ENCODE measurements around the gene SLC19A1. TPM values are rescaled to one million over a fixed set of nuclear protein-coding genes. Genes with fewer than 3 reads are reported as not detected.

The SLC19A1 gene
- total and polyA plus RNA-seq, 2 donors (not counting 1 experiment from before 2014, with no cell fraction given) = 1.7 to 2.1 TPM

DNA sequence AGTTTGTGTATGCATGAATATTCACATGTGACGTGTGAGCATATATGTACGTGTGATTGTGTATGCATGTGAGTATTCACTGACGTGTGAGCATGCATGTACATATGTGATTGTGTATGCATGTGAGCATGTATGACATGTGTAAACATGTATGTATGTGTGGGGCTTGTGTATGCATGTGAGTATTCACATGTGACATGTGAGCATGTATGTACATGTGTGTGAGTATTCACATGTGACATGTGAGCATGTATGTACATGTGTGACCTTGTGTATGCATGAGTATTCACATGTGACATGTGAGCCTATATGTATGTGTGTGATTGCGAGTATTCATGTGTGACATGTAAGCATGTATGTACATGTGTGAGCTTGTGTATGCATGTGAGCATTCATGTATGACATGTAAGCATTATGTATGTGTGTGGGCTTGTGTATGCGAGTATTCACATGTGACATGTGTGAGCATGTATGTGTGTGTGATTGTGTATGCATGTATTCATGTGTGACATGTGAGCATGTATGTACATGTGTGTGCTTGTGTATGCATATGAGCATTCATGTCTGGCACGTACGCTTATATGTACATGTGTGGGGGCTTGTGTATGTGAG is 89.4 kb downstream of the SLC19A1 start:
- H4K20me1 ChIP-seq (ENCODE audit: control insufficient read depth, extremely low read depth, insufficient read depth, low read length) = no peaks in the 10 kb centered on the region
- H3K9ac ChIP-seq (ENCODE audit: insufficient read depth, low read length) = no peak overlapping the region
- no peak overlapping the region for H3K27ac ChIP-seq (ENCODE audit: insufficient read depth, low read length)
- H3K36me3 ChIP-seq (ENCODE audit: control insufficient read depth, insufficient read depth, low read length) = no peaks in the 10 kb centered on the region
- H3K9me3 ChIP-seq (ENCODE audit: control insufficient read depth, insufficient read depth, low read depth, low read length) = no peaks in the 10 kb centered on the region
- H2AFZ ChIP-seq (ENCODE audit: low read length) = no peak overlapping the region
- H3K79me2 ChIP-seq (ENCODE audit: control insufficient read depth, insufficient read depth, low read length) = no peaks in the 10 kb centered on the region
- no peak for TF ChIP-seq EZH2 (IDR thresholded peaks at IDR 0.05; ENCODE audit: low read length, missing control alignments)
- TF ChIP-seq, protein P1, sequence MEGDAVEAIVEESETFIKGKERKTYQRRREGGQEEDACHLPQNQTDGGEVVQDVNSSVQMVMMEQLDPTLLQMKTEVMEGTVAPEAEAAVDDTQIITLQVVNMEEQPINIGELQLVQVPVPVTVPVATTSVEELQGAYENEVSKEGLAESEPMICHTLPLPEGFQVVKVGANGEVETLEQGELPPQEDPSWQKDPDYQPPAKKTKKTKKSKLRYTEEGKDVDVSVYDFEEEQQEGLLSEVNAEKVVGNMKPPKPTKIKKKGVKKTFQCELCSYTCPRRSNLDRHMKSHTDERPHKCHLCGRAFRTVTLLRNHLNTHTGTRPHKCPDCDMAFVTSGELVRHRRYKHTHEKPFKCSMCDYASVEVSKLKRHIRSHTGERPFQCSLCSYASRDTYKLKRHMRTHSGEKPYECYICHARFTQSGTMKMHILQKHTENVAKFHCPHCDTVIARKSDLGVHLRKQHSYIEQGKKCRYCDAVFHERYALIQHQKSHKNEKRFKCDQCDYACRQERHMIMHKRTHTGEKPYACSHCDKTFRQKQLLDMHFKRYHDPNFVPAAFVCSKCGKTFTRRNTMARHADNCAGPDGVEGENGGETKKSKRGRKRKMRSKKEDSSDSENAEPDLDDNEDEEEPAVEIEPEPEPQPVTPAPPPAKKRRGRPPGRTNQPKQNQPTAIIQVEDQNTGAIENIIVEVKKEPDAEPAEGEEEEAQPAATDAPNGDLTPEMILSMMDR (conservative IDR thresholded peaks at IDR 0.05 in 1 of 2, IDR thresholded peaks at IDR 0.05 in 1 of 2; ENCODE audit: low read depth in 1 of 2, low read length in 2 of 2) = no peak
- H3K4me3 ChIP-seq (replicated peaks in 1 of 4; ENCODE audit: control extremely low read depth in 1 of 4, insufficient read depth in 1 of 4, low read depth in 3 of 4, low read length in 4 of 4) = no peak overlapping the region
- no peak overlapping the region for H3K4me2 ChIP-seq (ENCODE audit: extremely low read depth, insufficient read depth, low read length)
- DNase-seq (ENCODE audit: low read depth in 2 of 2) = no peak
- peaks cover 27% of the 10 kb centered on the region for H3K4me1 ChIP-seq (ENCODE audit: control insufficient read depth, extremely low read depth, insufficient read depth, low read length)
- H3K27me3 ChIP-seq (ENCODE audit: control insufficient read depth, insufficient read depth, low read length) = no peaks in the 10 kb centered on the region

GRCh38 chr21:45451771-45452182 is 90.5 kb downstream of the SLC19A1 start:
- no peak for DNase-seq (ENCODE audit: low read depth in 2 of 2)
- no peak overlapping the region for H3K27ac ChIP-seq (ENCODE audit: insufficient read depth, low read length)
- H3K9me3 ChIP-seq (ENCODE audit: control insufficient read depth, insufficient read depth, low read depth, low read length) = no peaks in the 10 kb centered on the region
- H3K4me2 ChIP-seq (ENCODE audit: extremely low read depth, insufficient read depth, low read length) = no peak overlapping the region
- H3K27me3 ChIP-seq (ENCODE audit: control insufficient read depth, insufficient read depth, low read length) = no peaks in the 10 kb centered on the region
- H4K20me1 ChIP-seq (ENCODE audit: control insufficient read depth, extremely low read depth, insufficient read depth, low read length) = no peaks in the 10 kb centered on the region
- no peaks in the 10 kb centered on the region for H3K79me2 ChIP-seq (ENCODE audit: control insufficient read depth, insufficient read depth, low read length)
- H3K9ac ChIP-seq (ENCODE audit: insufficient read depth, low read length) = no peak overlapping the region
- H2AFZ ChIP-seq (ENCODE audit: low read length) = no peak overlapping the region
- H3K4me1 ChIP-seq (ENCODE audit: control insufficient read depth, extremely low read depth, insufficient read depth, low read length) = peaks cover 27% of the 10 kb centered on the region
- no peak for TF ChIP-seq EZH2 (IDR thresholded peaks at IDR 0.05; ENCODE audit: low read length, missing control alignments)
- TF ChIP-seq, protein P1 (conservative IDR thresholded peaks at IDR 0.05 in 1 of 2, IDR thresholded peaks at IDR 0.05 in 1 of 2; ENCODE audit: low read depth in 1 of 2, low read length in 2 of 2) = no peak
- no peak overlapping the region for H3K4me3 ChIP-seq (replicated peaks in 1 of 4; ENCODE audit: control extremely low read depth in 1 of 4, insufficient read depth in 1 of 4, low read depth in 3 of 4, low read length in 4 of 4)
- no peaks in the 10 kb centered on the region for H3K36me3 ChIP-seq (ENCODE audit: control insufficient read depth, insufficient read depth, low read length)

DNA sequence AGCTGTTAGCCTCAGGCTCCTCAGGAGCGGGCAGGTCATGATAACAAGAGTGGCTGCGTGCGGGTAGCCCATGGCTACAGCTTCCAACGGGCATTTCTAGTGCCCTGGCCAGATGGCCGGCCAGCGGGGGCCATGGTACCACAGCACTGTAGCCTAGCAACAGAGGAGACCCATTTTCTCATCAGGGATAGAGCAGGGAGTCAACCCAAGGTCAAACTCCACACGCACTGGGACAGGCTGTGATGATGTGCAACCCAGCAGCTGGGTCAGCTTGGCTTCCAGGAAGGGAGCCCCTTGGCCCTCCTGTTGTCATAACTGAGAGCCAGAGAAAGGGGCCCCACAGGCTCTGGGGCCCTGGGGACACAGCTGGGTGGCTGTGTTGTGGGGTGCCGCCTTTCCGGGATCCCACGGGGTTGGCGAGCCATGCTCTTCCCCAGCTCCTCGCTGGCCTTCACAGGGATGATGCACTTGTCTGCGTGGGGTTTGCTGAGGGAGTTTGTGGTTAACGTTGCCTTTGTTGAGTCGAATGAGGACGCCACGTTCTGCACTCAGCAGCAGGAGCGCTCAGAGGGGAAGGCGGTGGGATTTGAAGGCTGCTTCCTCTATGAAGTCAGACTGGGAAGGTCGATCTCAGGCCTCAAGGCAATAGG is 91.0 kb downstream of the SLC19A1 start:
- Histone ChIP-seq H3K9me3 (ENCODE audit: control insufficient read depth, insufficient read depth, low read depth, low read length) (no peaks in the 10 kb centered on the region), H3K9ac (ENCODE audit: insufficient read depth, low read length) (no peak overlapping the region), H4K20me1 (ENCODE audit: control insufficient read depth, extremely low read depth, insufficient read depth, low read length) (no peaks in the 10 kb centered on the region), H3K27me3 (ENCODE audit: control insufficient read depth, insufficient read depth, low read length) (no peaks in the 10 kb centered on the region), H3K27ac (ENCODE audit: insufficient read depth, low read length) (no peak overlapping the region), H3K4me1 (ENCODE audit: control insufficient read depth, extremely low read depth, insufficient read depth, low read length) (peaks cover 26% of the 10 kb centered on the region), H3K4me3 (replicated peaks in 1 of 4; ENCODE audit: control extremely low read depth in 1 of 4, insufficient read depth in 1 of 4, low read depth in 3 of 4, low read length in 4 of 4) (no peak overlapping the region), H2AFZ (ENCODE audit: low read length) (no peak overlapping the region), H3K79me2 (ENCODE audit: control insufficient read depth, insufficient read depth, low read length) (no peaks in the 10 kb centered on the region), H3K4me2 (ENCODE audit: extremely low read depth, insufficient read depth, low read length) (no peak overlapping the region), H3K36me3 (ENCODE audit: control insufficient read depth, insufficient read depth, low read length) (no peaks in the 10 kb centered on the region)
- no peak for TF ChIP-seq EZH2 (IDR thresholded peaks at IDR 0.05; ENCODE audit: low read length, missing control alignments)
- TF ChIP-seq, protein P1 (conservative IDR thresholded peaks at IDR 0.05 in 1 of 2, IDR thresholded peaks at IDR 0.05 in 1 of 2; ENCODE audit: low read depth in 1 of 2, low read length in 2 of 2) = no peak
- peak; percentile 33 to 43 for DNase-seq (ENCODE audit: low read depth in 2 of 2)
